Activated CD8-positive, alpha-beta T cell treated with anti-CD3 and anti-CD28 coated beads for 36 hours (primary cell): ENCODE results near the gene PLA2G2A. TPM values are rescaled to one million over a fixed set of nuclear protein-coding genes. Genes with fewer than 3 reads are reported as not detected.

Experiments used
- ATAC-seq: fragments of 200-7000 bp; cut with Tn5 transposase; one replicate; pipeline ENCODE4 v1.10.0; 2021; ENCODE audit warnings: mild to moderate bottlenecking, moderate library complexity
- CTCF ChIA-PET: fragments of 350-600 bp; sonication (Branson Sonifier 250); formaldehyde crosslinking; loops from one replicate; lab custom pipeline; 2021; ENCODE audit warnings: antibody characterized with exemption; lab: Charles Lee
- POLR2A ChIA-PET: fragments of 350-600 bp; sonication (Branson Sonifier 250); formaldehyde crosslinking; loops from one replicate; lab custom pipeline; 2021; ENCODE audit warnings: antibody characterized with exemption; lab: Charles Lee
- DNase-seq: peaks from one replicate; pipeline ENCODE4 v3.0.0-alpha.2; 2020
- H3K27ac Mint-ChIP-seq: one replicate; pipeline ENCODE4 v1.8.0; 2021; ENCODE audit warnings: mild to moderate bottlenecking, mixed read lengths
- H3K27me3 Mint-ChIP-seq: one replicate; pipeline ENCODE4 v1.8.0; 2021; ENCODE audit warnings: mixed read lengths
- H3K36me3 Mint-ChIP-seq: one replicate; pipeline ENCODE4 v1.8.0; 2021; ENCODE audit warnings: low read depth, mixed read lengths
- H3K4me1 Mint-ChIP-seq: one replicate; pipeline ENCODE4 v1.8.0; 2021; ENCODE audit warnings: low read depth, mixed read lengths
- H3K4me3 Mint-ChIP-seq: one replicate; pipeline ENCODE4 v1.8.0; 2021; ENCODE audit warnings: mild to moderate bottlenecking, moderate library complexity, mixed read lengths
- H3K9me3 Mint-ChIP-seq: one replicate; pipeline ENCODE4 v1.8.0; 2021; ENCODE audit warnings: mixed read lengths
- intact Hi-C: fragments of 100-400 bp; cut with micrococcal nuclease; formaldehyde crosslinking; loops from one replicate; pipeline ENCODE4 v1.10.0; 2022
- total RNA-seq, 2 experiments: library from RNA; stranded (reverse); gene quantifications; one replicate each; pipeline ENCODE4 v1.2.3, GENCODE V29; 2021
- TF ChIP-seq, protein P1 (sequence below): fragments of 200-600 bp; IDR thresholded peaks from one replicate; pipeline ENCODE4 v1.8.0; 2022; ENCODE audit warnings: antibody characterized with exemption, mild to moderate bottlenecking

PLA2G2A gene
- total RNA-seq, 2 experiments from 2014 or later: not detected

DNA sequence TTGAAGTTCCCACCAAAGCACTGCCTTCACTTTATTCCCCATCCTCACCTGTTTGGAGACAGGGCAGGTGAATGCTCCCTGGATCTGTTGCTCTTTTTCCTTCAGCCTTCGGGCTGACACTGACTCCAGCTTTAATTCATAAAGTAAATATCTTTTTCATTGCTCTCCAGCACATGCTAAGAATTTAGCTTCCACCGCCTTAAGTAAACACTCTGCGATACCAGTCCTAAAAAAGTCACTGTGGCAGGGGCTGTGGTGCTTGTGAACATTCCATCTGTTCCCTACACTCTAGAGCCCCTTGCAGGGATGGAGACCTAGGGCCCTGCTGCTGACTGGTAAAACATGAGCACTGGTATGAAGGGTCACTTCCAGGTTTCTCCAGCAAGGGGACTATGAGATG is 896 bp upstream of the PLA2G2A start:
- Mint-ChIP-seq H3K27ac (no peak overlapping the region), H3K4me1 (no peaks in the 10 kb centered on the region), H3K4me3 (no peak overlapping the region), H3K36me3 (no peaks in the 10 kb centered on the region), H3K27me3 (peaks cover 22% of the 10 kb centered on the region), H3K9me3 (no peaks in the 10 kb centered on the region)
- intact Hi-C loops: no loop called here
- no peak for ATAC-seq
- ChIA-PET POLR2A (interaction anchor here (0.9 kb wide), 1 partner anchor 46 kb away, joined by 3 read pairs; no protein-coding TSS in a partner anchor), CTCF (interaction anchor here (1.6 kb wide), 1 partner anchor 98 kb away, joined by 4 read pairs; the partner anchor contains the start of gene OTUD3)
- TF ChIP-seq, protein P1, sequence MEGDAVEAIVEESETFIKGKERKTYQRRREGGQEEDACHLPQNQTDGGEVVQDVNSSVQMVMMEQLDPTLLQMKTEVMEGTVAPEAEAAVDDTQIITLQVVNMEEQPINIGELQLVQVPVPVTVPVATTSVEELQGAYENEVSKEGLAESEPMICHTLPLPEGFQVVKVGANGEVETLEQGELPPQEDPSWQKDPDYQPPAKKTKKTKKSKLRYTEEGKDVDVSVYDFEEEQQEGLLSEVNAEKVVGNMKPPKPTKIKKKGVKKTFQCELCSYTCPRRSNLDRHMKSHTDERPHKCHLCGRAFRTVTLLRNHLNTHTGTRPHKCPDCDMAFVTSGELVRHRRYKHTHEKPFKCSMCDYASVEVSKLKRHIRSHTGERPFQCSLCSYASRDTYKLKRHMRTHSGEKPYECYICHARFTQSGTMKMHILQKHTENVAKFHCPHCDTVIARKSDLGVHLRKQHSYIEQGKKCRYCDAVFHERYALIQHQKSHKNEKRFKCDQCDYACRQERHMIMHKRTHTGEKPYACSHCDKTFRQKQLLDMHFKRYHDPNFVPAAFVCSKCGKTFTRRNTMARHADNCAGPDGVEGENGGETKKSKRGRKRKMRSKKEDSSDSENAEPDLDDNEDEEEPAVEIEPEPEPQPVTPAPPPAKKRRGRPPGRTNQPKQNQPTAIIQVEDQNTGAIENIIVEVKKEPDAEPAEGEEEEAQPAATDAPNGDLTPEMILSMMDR: no peak
- DNase-seq: no peak

DNA sequence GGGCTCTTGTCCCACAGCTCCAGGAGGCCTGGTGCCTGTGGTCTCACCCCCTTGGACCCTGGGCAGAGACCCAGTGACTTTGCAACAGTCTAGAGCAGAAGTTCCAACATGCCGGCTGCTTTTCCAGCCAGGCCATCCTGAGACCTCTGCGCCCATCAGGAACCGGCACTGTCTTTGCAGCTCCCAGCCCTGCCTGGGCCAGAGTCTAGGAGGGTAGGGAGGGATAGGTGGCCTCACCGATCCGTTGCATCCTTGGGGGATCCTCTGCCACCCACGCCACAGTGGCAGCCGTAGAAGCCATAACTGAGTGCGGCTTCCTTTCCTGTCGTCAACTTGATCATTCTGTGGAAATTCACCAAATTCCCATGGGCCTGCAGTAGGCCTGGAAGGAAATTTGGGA is 1.3 kb downstream of the PLA2G2A start:
- H3K4me3 Mint-ChIP-seq: no peak overlapping the region
- POLR2A ChIA-PET: no interaction called here
- H3K27ac Mint-ChIP-seq: no peak overlapping the region
- intact Hi-C loops: no loop called here
- H3K9me3 Mint-ChIP-seq: no peaks in the 10 kb centered on the region
- H3K4me1 Mint-ChIP-seq: no peaks in the 10 kb centered on the region
- TF ChIP-seq, protein P1: no peak
- peaks cover 24% of the 10 kb centered on the region for H3K27me3 Mint-ChIP-seq
- CTCF ChIA-PET: no interaction called here
- no peak for DNase-seq
- no peaks in the 10 kb centered on the region for H3K36me3 Mint-ChIP-seq
- no peak for ATAC-seq

DNA sequence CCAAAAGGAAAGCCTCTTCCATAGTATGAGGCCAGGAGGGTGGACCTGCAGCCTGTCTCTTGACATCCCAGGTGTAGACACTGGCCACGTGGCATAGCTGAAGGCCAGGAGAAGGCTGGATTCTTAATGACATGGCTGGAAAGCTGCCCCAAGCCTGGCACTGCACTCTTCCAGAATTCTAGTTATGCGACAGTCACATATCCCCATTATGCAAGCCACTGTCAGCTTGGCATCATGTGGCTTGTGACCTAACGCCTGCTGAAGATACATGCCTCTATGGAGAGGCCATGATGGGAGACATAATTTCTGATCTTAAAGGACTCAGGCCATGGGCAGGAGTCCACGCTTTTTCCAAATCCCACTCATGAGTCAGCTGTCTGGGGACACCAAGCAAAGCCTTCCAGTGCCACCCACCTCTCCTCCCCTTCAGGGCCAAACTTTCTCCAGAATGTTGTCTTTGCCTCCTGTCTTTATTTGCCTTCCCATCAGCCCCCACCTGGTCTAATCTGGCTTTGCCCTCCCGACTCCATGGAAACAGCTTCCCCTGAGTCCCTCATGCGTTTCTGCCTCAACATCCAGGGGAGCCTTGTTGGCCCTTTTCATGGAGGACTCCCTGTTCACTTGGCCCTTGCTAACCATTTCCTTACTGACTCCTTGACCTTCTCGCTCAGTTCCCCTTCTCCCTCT is 3.0 kb downstream of the PLA2G2A start:
- no peak for ATAC-seq
- CTCF ChIA-PET: no interaction called here
- DNase-seq: no peak
- intact Hi-C loops: no loop called here
- POLR2A ChIA-PET: no interaction called here
- no peak overlapping the region for H3K27ac Mint-ChIP-seq
- TF ChIP-seq, protein P1: no peak
- no peaks in the 10 kb centered on the region for H3K9me3 Mint-ChIP-seq
- peaks cover 25% of the 10 kb centered on the region for H3K27me3 Mint-ChIP-seq
- no peaks in the 10 kb centered on the region for H3K36me3 Mint-ChIP-seq
- no peak overlapping the region for H3K4me3 Mint-ChIP-seq
- H3K4me1 Mint-ChIP-seq: no peaks in the 10 kb centered on the region

GRCh38 chr1:19975423-19976193 is 3.8 kb downstream of the PLA2G2A start:
- DNase-seq: no peak
- no peak overlapping the region for H3K4me3 Mint-ChIP-seq
- no peak for ATAC-seq
- H3K27ac Mint-ChIP-seq: no peak overlapping the region
- peaks cover 23% of the 10 kb centered on the region for H3K27me3 Mint-ChIP-seq
- POLR2A ChIA-PET: no interaction called here
- intact Hi-C loops: no loop called here
- H3K9me3 Mint-ChIP-seq: no peaks in the 10 kb centered on the region
- no peaks in the 10 kb centered on the region for H3K4me1 Mint-ChIP-seq
- TF ChIP-seq, protein P1: no peak
- H3K36me3 Mint-ChIP-seq: no peaks in the 10 kb centered on the region
- CTCF ChIA-PET: interaction anchor here (1.1 to 2.5 kb wide), 7 partner anchors 23 to 518 kb away, joined by 3 to 14 read pairs (median 3); no protein-coding TSS in a partner anchor
